CD4-positive, alpha-beta T cell treated with Interleukin-17A for 4 hours (primary cell): ENCODE data around the gene SERP2.

ENCODE experiments used
- DNase-seq: peaks from one replicate; pipeline ENCODE4 v3.0.0-alpha.2; 2020; ENCODE audit warnings: mixed read lengths

Gene SERP2

DNA sequence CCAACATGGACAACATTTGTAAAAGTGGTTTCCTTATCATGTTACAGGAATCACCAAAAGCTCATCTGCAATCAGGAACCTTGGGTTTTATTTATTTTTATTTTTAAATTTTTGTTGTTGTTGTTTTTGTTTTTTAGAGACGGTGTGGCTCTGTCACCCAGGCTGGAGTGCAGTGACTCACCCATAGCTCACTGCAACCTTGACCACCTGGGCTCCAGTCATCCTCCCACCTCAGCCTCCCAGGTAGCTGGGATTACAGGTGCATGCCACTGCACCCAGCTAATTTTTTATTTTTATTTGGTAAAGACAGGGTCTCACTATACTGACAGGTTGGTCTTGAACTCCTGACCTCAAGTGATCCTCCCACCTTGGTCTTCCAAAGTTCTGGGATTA, 13.6 kb upstream of the SERP2 start:
- no peak for DNase-seq

DNA sequence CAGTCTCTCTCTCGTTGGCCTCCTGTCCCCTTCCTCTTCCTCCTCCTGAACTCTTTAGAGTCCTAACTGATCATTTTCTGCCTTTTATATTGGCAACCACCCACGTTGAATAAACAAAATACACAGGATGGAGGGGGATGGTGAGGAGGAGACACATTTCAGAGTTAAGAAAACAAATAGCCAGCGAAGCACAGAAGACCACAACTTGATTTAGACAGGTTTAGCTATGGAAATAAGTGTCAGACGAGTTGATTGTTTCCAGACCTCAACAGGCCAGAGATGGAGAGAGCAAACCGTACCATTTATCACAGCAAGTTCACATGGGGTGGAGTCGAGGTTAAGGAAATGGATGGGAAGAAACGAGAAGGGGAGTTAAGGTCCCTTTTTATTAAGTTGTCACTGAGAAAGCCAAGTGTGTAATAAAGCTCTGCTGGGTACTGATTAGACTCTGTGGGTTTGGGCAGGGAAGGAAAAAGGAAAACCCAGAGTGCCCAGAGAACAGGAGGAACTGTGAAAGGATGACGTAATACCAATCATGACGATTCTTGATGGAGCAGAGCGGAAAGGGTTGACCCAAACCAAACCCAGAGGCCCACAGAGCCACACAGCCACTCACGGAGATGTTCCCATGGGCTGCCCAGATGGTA, 11.1 kb upstream of the SERP2 start:
- DNase-seq: no peak

DNA sequence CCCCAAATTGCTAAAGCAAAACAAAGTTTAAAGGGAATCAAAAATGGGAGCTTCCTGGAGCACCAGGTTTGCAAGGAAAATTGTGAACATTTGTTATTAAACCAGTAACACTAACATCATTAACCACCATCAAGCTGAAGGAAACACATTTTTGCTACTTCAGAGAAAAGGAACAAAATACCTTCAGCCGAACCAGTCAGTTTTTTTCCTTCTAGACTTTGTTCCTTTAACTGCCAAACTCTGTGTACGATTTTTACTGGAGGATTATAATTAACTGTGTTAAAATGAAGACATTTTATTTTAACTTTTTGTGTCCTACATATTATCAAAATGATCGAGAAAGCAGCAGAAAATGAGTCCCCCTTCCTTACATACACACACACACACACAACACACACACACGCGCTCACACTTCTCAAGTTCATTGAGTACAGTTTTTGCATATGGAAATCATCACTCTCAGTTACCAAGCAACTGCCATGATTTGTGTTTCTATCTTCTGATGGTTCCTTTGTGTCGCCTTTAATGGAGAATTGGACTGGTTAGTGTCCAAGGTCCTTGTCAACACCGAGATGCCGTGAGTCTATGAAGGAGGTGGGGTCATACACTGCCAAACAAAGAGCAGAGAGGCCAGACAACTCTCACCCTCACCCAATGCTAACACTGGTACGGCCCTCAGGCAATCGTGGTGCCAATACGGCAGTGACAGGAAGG, 9.8 kb upstream of the SERP2 start:
- DNase-seq: no peak

DNA sequence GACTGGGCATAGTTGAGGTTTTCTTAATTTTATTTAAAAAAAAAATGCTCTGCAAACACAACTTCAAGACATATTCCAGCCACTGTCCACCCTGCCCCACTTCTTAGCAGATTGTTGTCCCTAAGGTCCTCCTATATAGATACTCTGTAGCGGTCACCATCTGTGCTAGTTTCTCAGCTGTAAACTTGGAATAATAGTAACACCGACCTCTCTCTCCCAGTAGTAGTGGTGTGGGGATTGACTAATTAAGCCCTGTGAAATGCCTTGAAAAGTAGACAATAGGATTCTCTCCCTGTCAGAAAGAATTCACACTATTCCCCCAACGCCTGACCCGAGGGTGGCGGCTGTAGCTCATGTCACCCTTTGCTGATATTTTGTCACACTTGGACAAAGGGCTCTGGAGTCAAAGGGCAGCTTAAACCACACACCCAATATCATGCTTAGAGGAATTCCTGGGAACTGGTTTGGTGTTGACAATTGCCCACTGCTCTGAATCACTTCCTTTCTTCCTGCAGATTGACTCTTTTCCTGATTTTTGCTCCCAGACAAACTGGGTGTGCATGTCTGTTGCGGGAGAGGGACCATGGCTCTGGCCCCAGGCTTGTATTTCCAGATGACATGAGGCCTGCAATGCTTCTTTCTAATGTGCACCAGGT, 9.2 kb upstream of the SERP2 start:
- DNase-seq: no peak

DNA sequence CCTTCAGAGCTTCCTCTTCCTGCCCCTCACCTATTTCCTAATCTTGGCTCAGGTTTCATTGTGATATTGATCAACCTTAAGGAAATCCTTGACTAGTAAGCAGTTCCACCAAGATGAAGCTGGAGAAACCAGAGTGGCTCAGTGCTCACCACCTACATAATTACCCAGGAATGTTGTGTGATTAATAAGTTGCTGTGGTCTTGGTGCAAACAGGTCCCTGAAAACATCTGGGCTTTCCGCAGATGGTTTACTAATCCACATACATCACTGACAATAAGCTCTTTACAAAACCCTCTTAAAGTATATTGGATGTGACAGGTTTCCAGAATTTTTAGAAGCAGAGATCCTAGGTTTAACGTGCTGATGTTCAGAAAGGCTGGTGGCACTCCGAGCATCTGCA, 8.6 kb upstream of the SERP2 start:
- DNase-seq: no peak

DNA sequence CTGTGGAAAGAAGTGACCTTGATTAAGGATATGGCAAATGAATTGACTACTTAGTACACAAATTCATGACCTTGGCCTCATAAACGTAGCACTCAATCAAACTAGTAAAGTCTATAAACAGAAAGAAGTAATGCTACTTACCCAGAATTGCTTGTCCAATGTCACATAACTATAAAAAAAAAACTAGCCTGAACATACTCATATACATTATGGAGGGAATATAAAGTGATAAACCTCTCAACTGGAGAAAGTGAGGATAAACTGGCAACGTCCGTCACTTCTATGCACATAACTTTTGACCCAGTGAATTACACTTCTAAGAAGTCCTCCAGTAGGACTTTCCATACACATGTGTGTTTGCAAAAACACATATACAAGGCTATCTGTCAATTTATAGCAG, 7.7 kb upstream of the SERP2 start:
- DNase-seq: no peak

DNA sequence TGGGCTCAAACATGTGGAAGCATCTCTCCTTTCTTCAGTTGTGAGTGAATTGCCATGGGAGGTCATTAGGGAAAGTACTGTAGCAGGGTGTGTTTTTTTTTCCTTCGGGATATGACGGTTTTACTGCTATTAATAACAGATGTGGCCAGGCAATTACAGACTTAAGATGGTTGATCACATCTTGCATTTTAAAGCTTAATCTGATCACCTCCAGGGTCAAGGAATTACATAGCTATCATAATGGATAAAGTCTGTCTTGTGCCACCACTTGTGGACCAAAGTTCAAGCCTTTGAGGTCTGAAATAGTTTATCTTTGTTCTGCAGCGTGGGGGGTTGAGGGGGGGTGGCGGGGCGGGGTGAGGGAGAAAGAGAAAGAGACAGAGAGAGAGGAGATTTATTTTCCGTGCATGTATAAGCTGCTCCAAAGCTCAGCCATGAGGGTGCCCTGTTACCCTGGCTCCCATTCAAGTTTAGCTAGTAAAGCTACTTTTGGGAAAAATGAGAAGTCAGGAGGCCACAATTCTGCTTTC, 5.5 kb upstream of the SERP2 start:
- DNase-seq: no peak

DNA sequence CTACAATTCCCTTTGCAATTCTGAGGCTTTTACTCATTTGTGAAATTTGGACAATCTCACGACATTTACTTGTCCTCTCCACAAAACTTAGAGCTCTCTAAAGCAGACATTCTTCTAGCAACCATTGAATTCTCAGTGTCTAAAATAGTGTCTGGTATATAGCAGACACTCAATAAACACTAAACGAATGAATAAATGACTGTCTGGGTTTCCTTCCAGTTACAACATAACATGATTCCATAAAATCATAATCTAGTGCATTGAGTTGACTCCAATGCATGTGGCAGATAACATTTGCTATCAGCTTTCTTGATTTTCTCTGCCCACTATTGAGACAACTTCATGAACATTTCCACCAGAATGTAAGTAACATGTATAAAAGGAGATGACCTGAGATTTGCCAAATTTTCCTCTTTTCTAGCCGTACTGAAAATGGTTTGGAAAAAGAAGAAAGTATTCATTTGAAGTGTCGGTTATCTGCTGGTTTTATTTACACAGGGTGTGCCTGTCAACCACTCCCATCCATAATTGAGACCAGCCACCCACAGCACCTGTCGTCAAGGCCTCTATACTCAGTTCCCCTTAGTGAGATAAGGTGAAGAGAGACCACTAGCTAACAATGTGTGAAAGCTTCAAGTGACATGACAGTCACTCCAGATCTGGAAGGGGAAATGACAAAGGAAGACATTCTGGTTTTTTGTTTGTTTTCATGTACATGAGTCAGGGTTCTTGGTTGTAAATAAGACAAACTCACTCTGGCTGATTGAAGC, 4.8 kb upstream of the SERP2 start:
- no peak for DNase-seq

DNA sequence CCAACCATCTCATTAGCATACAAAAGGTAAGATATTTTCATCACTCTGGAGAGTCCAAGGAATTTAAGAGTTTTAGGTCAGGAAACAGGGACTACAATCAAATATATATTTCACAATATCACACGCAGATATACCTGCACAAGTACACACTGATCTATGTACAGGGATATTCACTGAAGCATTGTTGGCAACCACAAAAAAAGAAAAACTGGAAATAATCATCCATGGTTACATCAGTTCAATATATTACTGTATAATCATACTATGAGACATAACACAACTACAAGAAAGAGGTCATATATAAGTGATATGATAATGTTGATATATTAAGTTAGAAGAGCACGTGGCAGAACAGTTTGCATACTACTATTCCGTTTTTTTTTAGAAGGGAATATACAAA, 2.2 kb upstream of the SERP2 start:
- no peak for DNase-seq

DNA sequence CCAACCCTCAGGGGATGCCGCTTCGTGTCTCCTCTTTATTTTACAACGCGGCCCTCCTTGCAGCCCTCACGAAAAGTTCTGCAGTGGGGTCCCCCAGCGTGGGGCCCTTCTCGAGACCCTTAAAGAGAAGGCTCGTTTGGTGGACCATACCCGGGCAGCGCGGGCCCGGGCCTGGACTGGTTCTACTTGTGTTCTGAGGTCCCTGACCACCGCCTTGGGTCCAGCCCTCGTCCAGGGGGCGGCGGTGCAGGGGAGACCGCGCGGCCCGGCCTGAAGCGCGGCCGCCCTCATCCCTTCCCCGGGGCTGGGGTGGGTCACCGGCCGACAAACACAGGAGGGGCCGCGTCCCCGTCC, 400 bp upstream of the SERP2 start:
- no peak for DNase-seq

DNA sequence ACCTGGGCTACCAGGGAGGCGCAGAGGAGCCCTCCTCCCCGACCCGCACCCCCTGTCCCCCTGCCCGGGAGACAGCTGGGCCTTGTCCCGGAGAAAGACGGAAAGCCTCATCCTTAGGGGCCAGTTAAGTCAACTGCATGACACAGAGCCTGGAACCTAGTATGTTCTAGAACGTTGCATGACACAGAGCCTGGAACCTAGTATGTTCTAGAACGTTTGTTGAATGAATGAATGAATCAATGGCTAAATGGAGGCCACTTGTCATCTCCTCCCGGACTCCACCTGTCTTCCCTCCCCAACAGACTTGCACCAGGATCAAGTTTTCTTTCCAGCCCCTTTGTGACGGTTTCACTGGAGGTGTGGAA, 706 bp downstream of the SERP2 start:
- no peak for DNase-seq

DNA sequence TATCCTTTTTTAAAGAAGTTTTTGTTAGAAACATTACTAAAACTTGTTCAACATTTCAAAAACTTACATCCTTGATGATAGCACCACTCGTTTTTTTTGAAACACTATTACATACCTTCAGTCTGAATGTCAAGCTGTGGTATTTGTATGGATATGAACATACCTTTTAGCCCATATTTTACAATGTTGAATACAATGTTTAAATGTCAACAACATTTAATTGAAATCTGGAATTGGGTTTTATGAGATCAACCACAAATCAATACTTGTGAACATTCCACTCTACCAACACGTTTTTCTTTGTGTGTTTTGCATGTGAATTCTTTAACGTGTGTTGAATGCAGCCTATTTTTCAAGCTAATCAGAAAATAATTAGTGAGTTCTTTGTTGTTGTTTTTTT, 4.7 kb downstream of the SERP2 start:
- no peak for DNase-seq

DNA sequence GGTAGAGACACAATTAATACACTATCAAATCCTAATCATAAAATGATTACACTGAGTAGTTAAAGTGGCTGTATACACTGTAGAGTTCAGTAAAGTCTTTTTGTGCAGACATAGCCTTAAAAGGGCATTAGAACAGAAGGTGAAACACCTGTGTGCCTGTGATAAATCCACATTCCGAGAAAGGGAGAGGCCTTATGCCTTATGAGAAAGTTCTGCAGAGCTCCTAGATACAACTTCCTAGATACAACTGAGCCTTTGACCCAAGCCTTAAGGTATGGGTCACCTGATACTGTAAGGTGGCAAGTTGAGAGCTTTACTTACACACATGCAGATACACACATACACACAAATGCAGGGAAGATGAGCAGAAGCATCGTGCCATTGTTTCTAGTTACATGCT, 6.3 kb downstream of the SERP2 start:
- no peak for DNase-seq

DNA sequence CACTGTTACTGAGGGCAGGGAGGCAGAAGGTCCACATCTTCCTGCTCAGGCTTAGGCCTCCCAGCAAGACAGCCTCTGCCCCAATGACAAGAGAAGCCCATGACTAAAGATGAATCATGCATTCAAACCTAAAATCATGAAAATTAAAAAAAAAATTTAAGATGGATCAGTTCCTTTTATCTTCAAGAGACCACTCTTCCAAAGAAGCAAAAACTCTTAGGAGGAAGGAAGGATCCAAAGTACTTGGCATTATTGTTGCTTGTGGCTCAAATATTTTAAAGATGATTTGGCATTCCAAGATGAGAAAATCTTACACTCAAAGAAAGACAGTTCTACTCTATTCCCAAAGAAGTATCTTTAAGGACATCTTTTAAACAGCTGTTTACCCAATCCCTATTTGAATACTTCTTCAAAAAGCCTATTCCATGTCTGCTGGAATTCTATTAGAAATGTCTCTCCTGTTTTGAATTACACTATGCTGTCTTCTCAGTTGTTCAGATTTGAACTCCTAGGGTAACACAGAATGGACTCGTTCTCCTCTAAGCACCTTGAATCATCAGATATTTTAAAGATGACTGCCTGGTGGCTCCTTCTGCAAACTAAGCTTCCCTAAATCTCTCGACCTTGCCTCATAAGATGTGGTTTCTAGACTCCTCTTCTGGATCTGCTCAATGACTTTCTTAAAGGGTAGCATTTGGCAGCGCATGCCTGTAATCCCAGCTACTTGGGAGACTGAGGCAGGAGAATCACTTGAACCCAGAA, 7.0 kb downstream of the SERP2 start:
- DNase-seq: no peak

DNA sequence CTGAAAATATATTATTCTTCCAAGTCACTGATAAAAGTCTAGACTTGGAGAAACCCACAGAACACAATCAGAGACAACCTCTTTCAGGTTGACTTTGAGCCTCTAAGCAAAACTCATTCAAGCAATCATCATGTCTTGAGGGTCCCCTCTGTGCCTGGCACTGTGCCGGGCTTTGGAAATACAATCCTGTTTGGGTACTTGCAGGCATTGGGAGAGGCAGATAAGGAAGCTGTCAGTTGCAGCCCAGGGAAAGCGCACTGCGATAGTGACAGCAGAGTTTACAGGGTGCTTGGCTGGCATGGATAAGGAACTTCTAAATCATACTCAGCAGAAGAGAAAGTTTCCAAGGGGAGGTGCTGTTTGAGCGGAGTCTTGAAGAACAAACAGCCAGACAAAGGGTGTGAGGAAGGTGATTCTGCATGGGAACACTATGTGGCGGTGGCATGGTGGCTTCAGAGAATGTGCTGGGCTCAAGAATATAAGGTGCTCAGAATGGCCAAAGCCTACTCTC, 9.1 kb downstream of the SERP2 start:
- DNase-seq: no peak

DNA sequence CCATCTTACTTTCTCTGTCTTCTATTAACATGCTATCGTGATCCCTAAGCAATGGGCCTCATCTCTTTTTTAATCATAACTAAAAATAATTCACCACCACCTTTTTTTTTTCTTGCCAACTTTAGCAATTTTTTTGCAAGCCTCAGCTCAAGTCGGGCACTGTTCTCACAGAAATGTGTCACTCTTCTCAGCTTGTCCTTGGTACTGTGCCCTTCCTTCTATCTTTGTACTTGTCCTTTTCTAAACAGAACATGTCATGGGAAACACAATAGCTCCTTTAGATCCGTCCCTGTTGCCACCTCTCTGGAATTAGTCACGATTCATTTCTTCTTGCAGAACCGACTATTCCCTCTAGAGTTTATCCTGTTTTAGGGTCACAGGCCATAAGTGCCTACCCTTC, 10.3 kb downstream of the SERP2 start:
- DNase-seq: no peak

DNA sequence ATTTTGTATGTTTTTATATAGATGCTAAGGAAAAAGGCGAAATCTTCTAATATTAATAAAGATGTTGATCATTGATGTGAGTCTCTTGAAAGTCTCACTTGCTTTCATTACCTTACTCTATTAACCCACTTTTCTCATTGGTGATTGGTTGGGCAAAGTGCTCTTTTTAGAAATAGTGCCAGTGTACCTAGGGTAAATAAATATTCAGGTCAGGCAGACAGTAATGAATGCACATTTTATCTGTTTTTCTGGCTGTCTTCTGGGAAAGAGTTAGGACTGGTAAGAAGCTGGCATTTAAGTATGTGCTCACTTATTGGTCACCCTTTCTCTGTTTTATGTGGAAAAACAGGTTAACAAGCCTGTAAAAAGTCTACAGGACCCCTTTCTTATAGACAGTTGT, 11.2 kb downstream of the SERP2 start:
- no peak for DNase-seq

DNA sequence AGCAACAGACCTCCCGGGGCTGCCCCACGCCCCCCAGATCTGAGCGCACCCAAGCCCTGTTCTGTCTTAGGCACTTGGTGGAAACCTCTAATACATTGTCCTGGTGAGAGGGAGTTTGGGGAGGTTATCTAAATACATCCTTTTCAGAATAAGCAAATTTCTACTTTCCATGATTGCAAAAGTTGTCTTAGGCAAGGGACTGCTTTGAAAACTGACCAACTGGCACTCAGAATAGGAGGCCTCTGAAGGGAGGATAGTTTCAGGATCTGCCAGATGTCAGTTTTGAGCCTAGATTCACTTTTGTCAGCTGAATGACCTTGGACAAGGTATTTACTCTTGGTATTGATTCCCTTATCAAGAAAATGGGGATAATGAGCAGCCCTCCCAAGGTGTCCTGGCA, 11.8 kb downstream of the SERP2 start:
- DNase-seq: no peak

DNA sequence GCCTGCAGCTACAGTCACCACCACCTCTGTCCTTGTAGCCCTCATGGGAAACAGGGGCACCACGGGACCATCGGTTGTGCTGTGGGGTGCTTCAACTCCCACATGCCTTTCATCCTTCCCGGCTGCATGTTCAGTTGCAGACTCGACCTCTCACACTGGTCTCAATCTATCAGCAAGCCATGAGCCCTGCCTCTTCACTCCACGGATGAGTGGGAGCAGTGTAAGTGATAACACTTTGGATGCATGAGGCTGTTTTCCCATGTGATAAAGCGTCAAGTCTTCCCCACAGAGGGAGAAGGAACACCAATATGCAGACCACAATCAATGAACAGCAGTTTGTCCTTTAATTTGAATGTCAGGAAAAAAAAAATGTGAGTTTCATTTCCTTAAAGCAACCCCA, 12.2 kb downstream of the SERP2 start:
- DNase-seq: no peak

DNA sequence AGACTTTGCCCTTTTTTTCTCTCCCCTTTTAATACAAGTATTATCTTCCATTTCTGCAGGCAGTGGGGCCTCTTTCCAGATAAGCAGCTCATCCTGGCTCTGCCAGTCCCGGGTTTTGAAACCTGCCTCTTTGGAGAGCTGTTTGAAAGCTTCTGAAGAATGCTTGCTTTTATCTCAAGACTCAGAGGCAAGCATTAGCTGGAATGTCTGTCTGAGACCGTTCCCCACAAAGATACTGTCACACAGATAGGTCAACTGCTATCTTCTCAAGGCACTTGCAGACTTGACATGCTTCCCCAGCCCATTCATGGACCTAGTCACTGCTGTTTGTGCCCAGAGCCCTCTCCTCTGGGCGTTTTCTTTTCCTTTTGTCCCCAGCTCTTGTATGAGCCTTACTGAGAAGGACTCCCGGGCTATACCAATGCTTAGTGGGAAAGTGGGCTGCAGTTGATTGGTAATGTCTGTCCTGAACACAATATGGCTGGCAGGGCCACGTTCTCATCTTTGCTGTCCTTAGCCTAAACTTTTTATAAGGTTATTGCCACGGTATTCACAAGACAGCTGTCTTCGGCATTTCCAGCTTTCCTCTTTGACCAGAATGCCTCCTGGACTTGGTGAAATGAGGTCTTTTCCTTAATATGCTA, 13.4 kb downstream of the SERP2 start:
- no peak for DNase-seq

DNA sequence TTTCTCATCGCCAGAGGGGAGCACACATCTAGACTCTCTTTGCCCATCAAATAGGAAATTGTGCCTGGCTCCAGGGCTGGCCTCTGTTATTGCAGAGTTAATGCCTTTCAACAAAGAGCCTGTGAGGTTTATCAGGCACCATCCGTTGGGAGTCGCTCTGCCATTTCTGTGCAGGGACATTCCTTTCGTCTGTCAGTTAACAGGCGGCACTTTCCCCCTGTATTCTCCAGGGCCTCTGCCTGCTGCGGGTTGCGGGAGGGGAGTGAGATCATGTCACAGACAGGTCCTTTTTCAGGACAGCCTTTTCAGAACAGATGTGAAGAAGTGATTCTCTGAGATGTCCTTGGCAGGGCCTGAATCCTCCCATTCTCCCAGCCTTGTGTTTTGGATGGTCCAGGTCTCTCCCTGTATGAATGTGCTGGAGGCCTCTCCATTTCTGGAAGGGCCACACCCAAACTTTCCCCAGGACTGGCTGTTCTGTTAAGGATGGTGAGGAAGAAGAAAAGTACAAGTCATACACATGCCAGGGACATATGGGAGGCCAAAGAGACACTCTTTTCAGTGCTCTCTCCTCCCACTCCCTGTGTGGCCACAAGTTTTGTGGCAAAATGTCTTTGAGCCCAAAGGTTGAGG, 14.9 kb downstream of the SERP2 start:
- DNase-seq: no peak
